GM23338 (cell line): Measurements from ENCODE around the gene CTDP1. TPM values are rescaled to one million over a fixed set of nuclear protein-coding genes. Genes with fewer than 3 reads are reported as not detected.

Experiments
- ATAC-seq: fragments of 200-7000 bp; cut with Tn5 transposase; 3 replicates; pipeline ENCODE4 v1.9.1; 2020
- DNase-seq: peaks from one replicate; pipeline ENCODE4 v3.0.0-alpha.2; 2015; ENCODE audit warnings: low spot score
- H2AFZ ChIP-seq: fragments of 200-600 bp; sonication (generic); 2 replicates; pipeline ENCODE4 v1.8.0; 2016; ENCODE audit warnings: antibody characterized with exemption, mild to moderate bottlenecking, moderate library complexity
- H3F3A ChIP-seq: fragments of 200-600 bp; sonication (generic); replicated peaks from 2 replicates; pipeline ENCODE4 v1.8.0; 2017; ENCODE audit warnings: antibody characterized with exemption, mixed run types, low read depth
- H3K27ac ChIP-seq: fragments of 200-600 bp; sonication (generic); 2 replicates; pipeline ENCODE4 v1.6.1; 2016; ENCODE audit warnings: low read depth
- H3K27me3 ChIP-seq: fragments of 200-600 bp; sonication (generic); 2 replicates; pipeline ENCODE4 v1.8.0; 2016; ENCODE audit warnings: mild to moderate bottlenecking, mixed run types, moderate library complexity; ENCODE audit not compliant: insufficient read depth
- H3K36me3 ChIP-seq: fragments of 200-600 bp; sonication (generic); 2 replicates; pipeline ENCODE4 v1.8.0; 2016; ENCODE audit warnings: mild to moderate bottlenecking; ENCODE audit not compliant: insufficient read depth
- H3K4me1 ChIP-seq: fragments of 200-600 bp; sonication (generic); 2 replicates; pipeline ENCODE4 v1.8.0; 2016; ENCODE audit warnings: mild to moderate bottlenecking, moderate library complexity; ENCODE audit not compliant: insufficient read depth
- H3K4me2 ChIP-seq: fragments of 200-600 bp; sonication (generic); 2 replicates; pipeline ENCODE4 v1.7.1; 2017; ENCODE audit warnings: mixed run types
- H3K4me3 ChIP-seq: fragments of 200-600 bp; sonication (generic); 2 replicates; pipeline ENCODE4 v1.6.1; 2016; ENCODE audit warnings: mixed run types
- H3K79me2 ChIP-seq: fragments of 200-600 bp; sonication (generic); replicated peaks from 2 replicates; pipeline ENCODE4 v1.8.0; 2017; ENCODE audit warnings: mild to moderate bottlenecking; ENCODE audit not compliant: insufficient read depth
- H3K9me2 ChIP-seq: fragments of 200-600 bp; sonication (generic); 2 replicates; pipeline ENCODE4 v1.8.0; 2017; ENCODE audit not compliant: insufficient read depth
- H4K20me1 ChIP-seq: fragments of 200-600 bp; sonication (generic); replicated peaks from 2 replicates; pipeline ENCODE4 v1.8.0; 2017; ENCODE audit warnings: mild to moderate bottlenecking; ENCODE audit not compliant: insufficient read depth
- H3K27ac Mint-ChIP-seq: 2 replicates; pipeline ENCODE4 v1.8.0; 2020; ENCODE audit warnings: inconsistent platforms, mild to moderate bottlenecking, moderate library complexity, mixed read lengths
- H3K27me3 Mint-ChIP-seq: 3 replicates; pipeline ENCODE4 v1.8.0; 2022; ENCODE audit warnings: low read depth, mild to moderate bottlenecking, moderate library complexity, mixed read lengths, inconsistent platforms; ENCODE audit not compliant: insufficient read depth, poor library complexity
- H3K36me3 Mint-ChIP-seq: 3 replicates; pipeline ENCODE4 v1.8.0; 2021; ENCODE audit warnings: low read depth, mild to moderate bottlenecking, inconsistent platforms, moderate library complexity, mixed read lengths
- H3K4me1 Mint-ChIP-seq: 3 replicates; pipeline ENCODE4 v1.8.0; 2020; ENCODE audit warnings: mild to moderate bottlenecking, inconsistent platforms, mixed read lengths
- H3K4me3 Mint-ChIP-seq: 3 replicates; pipeline ENCODE4 v1.8.0; 2021; ENCODE audit warnings: moderate library complexity, mild to moderate bottlenecking, inconsistent platforms, mixed read lengths
- H3K9me3 Mint-ChIP-seq: 3 replicates; pipeline ENCODE4 v1.8.0; 2020; ENCODE audit warnings: moderate library complexity, mild to moderate bottlenecking, inconsistent platforms, mixed read lengths
- CREB1 ChIP-seq: fragments of 250-450 bp; sonication (Bioruptor Pico); IDR thresholded peaks from 2 replicates; pipeline ENCODE4 v1.5.0; 2020; ENCODE audit warnings: low read depth, mild to moderate bottlenecking, moderate library complexity
- EZH2 ChIP-seq: fragments of 200-600 bp; sonication (generic); IDR thresholded peaks from one replicate; pipeline ENCODE4 v1.8.0; 2017; ENCODE audit warnings: antibody characterized with exemption, mild to moderate bottlenecking, low read depth; ENCODE audit not compliant: unreplicated experiment
- EZH2phosphoT487 ChIP-seq: fragments of 200-600 bp; sonication (generic); IDR thresholded peaks from one replicate; pipeline ENCODE4 v1.8.1; 2018; ENCODE audit warnings: antibody characterized with exemption; ENCODE audit not compliant: unreplicated experiment
- JUNB ChIP-seq: IDR thresholded peaks from one replicate; pipeline ENCODE4 v1.6.1; 2016; ENCODE audit warnings: antibody characterized with exemption; ENCODE audit not compliant: unreplicated experiment
- NANOG ChIP-seq: IDR thresholded peaks from 2 replicates; pipeline ENCODE4 v1.6.1; 2016; ENCODE audit warnings: antibody characterized with exemption, borderline replicate concordance
- POLR2AphosphoS5 ChIP-seq: IDR thresholded peaks from 2 replicates; pipeline ENCODE4 v1.6.1; 2016; ENCODE audit warnings: antibody characterized with exemption, low read depth
- STAT1 ChIP-seq: IDR thresholded peaks from one replicate; pipeline ENCODE4 v1.6.1; 2016; ENCODE audit warnings: antibody characterized with exemption; ENCODE audit not compliant: unreplicated experiment
- ZNF114 ChIP-seq: fragments of 250-450 bp; sonication (Bioruptor Pico); IDR thresholded peaks from 2 replicates; pipeline ENCODE4 v1.5.0; 2020; ENCODE audit warnings: mild to moderate bottlenecking, moderate library complexity
- ZNF331 ChIP-seq: fragments of 250-450 bp; sonication (Bioruptor Pico); IDR thresholded peaks from 2 replicates; pipeline ENCODE4 v1.5.0; 2020; ENCODE audit warnings: low read depth, mild to moderate bottlenecking, moderate library complexity
- polyA plus RNA-seq: library from polyadenylated mRNA; unstranded; fragments of >200 nt; fragmentation: Nextera tagmentation; extraction: Ambion mirVana; gene quantifications from 2 replicates; pipeline ENCODE4 v1.2.1, GENCODE V29; 2016
- total RNA-seq: library from RNA; depleted of rRNA; stranded (reverse); fragments of >200 nt; shearing (Covaris generic); gene quantifications from 2 replicates; pipeline ENCODE4 v1.2.3, GENCODE V29; 2014
- TF ChIP-seq, protein P1 (sequence below): IDR thresholded peaks from one replicate; pipeline ENCODE4 v1.6.1; 2018; ENCODE audit warnings: antibody characterized with exemption; ENCODE audit not compliant: unreplicated experiment
- TF ChIP-seq, protein P2 (sequence below): IDR thresholded peaks from 2 replicates; pipeline ENCODE4 v1.6.1; 2016; ENCODE audit warnings: antibody characterized with exemption
- TF ChIP-seq, protein P3 (sequence below): fragments of 250-450 bp; sonication (Bioruptor Pico); IDR thresholded peaks from 2 replicates; pipeline ENCODE4 v1.5.0; 2020; ENCODE audit warnings: mild to moderate bottlenecking, moderate library complexity
- TF ChIP-seq, protein P4 (sequence below), 2 experiments: fragments of 200-600 bp in 1 of 2; sonication (generic) in 1 of 2; conservative IDR thresholded peaks; 2 replicates each; pipeline versions ENCODE4 v1.5.1 to v1.6.1; 2016 to 2017; ENCODE audit warnings: antibody characterized with exemption in 2 of 2, low read depth in 2 of 2, mild to moderate bottlenecking in 2 of 2, moderate library complexity in 1 of 2

The CTDP1 gene
- total and polyA plus RNA-seq, 2 experiments from 2014 or later, result 9.4 to 51.6 TPM

DNA sequence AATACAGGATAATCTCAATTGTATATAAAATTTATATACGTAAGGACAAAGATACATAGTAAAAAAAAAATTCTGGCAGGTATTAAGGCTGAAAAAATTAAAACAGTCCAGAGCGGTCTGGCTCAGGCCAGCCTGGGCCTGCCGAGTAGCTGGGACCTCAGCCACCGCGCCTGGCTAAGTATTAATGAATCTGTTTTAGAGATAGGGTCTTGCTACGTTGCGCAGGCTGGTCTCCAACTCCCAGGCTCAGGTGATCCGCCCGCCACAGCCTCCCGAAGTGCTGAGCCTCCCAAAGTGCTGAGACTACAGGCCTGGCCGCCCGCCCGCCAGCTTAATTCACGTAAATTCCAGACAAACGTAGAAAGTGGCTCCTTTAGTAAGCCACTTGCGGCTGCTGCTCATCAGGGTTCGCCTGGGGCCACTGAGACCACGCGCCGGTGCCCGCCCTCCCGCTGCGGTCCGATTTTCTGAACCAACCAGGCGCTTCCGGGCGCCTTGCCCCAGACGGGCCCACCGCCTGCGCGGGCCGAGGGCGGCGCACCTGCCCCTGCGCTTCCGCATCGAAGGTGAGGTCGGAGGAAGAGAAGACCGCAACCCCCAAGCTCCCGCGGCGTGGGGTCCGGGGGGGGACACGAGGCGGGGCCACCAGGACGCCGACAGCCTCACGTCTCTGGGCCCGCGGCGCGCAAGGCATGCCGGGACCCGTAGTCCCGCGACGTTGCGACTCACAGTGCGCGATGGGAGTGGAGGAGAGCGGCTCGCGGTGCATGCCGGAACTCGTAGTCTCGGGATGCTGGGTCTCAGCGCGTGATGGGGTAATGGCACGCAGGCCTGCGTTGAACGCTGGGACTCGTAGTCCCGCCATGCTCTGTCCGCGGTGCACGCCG lies 695 bp upstream of the CTDP1 start:
- no peaks in the 10 kb centered on the region for H3K9me2 ChIP-seq
- H3K4me2 ChIP-seq, result peak overlapping the region; percentile 98
- peak; percentile 99 for DNase-seq
- Mint-ChIP-seq H3K27me3 (peaks cover 10% of the 10 kb centered on the region), H3K4me1 (peaks cover 29% of the 10 kb centered on the region), H3K36me3 (peaks cover 11% of the 10 kb centered on the region), H3K27ac (peak overlapping the region; percentile 99), H3K9me3 (no peaks in the 10 kb centered on the region), H3K4me3 (peak overlapping the region; percentile 90)
- H3F3A ChIP-seq, result no peaks in the 10 kb centered on the region; the same call in 1 of the 2 replicates
- peaks cover 45% of the 10 kb centered on the region for H3K79me2 ChIP-seq
- H3K27ac ChIP-seq, result peak overlapping the region; percentile 93
- peak overlapping the region; percentile 93 for H3K4me3 ChIP-seq
- peaks cover 24% of the 10 kb centered on the region for H4K20me1 ChIP-seq
- H3K27me3 ChIP-seq, result no peaks in the 10 kb centered on the region
- ATAC-seq, result peak; percentile 94
- TF ChIP-seq, protein P1, sequence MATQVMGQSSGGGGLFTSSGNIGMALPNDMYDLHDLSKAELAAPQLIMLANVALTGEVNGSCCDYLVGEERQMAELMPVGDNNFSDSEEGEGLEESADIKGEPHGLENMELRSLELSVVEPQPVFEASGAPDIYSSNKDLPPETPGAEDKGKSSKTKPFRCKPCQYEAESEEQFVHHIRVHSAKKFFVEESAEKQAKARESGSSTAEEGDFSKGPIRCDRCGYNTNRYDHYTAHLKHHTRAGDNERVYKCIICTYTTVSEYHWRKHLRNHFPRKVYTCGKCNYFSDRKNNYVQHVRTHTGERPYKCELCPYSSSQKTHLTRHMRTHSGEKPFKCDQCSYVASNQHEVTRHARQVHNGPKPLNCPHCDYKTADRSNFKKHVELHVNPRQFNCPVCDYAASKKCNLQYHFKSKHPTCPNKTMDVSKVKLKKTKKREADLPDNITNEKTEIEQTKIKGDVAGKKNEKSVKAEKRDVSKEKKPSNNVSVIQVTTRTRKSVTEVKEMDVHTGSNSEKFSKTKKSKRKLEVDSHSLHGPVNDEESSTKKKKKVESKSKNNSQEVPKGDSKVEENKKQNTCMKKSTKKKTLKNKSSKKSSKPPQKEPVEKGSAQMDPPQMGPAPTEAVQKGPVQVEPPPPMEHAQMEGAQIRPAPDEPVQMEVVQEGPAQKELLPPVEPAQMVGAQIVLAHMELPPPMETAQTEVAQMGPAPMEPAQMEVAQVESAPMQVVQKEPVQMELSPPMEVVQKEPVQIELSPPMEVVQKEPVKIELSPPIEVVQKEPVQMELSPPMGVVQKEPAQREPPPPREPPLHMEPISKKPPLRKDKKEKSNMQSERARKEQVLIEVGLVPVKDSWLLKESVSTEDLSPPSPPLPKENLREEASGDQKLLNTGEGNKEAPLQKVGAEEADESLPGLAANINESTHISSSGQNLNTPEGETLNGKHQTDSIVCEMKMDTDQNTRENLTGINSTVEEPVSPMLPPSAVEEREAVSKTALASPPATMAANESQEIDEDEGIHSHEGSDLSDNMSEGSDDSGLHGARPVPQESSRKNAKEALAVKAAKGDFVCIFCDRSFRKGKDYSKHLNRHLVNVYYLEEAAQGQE, result no peak
- TF ChIP-seq JUNB (no peak), STAT1 (no peak), POLR2AphosphoS5 (peak; percentile 79), EZH2 (no peak), CREB1 (CRISPR knock-in tag) (no peak), ZNF114 (CRISPR knock-in tag) (no peak), EZH2phosphoT487 (no peak), ZNF331 (CRISPR knock-in tag) (no peak), NANOG (no peak)
- TF ChIP-seq, protein P2, sequence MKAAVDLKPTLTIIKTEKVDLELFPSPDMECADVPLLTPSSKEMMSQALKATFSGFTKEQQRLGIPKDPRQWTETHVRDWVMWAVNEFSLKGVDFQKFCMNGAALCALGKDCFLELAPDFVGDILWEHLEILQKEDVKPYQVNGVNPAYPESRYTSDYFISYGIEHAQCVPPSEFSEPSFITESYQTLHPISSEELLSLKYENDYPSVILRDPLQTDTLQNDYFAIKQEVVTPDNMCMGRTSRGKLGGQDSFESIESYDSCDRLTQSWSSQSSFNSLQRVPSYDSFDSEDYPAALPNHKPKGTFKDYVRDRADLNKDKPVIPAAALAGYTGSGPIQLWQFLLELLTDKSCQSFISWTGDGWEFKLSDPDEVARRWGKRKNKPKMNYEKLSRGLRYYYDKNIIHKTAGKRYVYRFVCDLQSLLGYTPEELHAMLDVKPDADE, result peak; percentile 99
- TF ChIP-seq, protein P3, sequence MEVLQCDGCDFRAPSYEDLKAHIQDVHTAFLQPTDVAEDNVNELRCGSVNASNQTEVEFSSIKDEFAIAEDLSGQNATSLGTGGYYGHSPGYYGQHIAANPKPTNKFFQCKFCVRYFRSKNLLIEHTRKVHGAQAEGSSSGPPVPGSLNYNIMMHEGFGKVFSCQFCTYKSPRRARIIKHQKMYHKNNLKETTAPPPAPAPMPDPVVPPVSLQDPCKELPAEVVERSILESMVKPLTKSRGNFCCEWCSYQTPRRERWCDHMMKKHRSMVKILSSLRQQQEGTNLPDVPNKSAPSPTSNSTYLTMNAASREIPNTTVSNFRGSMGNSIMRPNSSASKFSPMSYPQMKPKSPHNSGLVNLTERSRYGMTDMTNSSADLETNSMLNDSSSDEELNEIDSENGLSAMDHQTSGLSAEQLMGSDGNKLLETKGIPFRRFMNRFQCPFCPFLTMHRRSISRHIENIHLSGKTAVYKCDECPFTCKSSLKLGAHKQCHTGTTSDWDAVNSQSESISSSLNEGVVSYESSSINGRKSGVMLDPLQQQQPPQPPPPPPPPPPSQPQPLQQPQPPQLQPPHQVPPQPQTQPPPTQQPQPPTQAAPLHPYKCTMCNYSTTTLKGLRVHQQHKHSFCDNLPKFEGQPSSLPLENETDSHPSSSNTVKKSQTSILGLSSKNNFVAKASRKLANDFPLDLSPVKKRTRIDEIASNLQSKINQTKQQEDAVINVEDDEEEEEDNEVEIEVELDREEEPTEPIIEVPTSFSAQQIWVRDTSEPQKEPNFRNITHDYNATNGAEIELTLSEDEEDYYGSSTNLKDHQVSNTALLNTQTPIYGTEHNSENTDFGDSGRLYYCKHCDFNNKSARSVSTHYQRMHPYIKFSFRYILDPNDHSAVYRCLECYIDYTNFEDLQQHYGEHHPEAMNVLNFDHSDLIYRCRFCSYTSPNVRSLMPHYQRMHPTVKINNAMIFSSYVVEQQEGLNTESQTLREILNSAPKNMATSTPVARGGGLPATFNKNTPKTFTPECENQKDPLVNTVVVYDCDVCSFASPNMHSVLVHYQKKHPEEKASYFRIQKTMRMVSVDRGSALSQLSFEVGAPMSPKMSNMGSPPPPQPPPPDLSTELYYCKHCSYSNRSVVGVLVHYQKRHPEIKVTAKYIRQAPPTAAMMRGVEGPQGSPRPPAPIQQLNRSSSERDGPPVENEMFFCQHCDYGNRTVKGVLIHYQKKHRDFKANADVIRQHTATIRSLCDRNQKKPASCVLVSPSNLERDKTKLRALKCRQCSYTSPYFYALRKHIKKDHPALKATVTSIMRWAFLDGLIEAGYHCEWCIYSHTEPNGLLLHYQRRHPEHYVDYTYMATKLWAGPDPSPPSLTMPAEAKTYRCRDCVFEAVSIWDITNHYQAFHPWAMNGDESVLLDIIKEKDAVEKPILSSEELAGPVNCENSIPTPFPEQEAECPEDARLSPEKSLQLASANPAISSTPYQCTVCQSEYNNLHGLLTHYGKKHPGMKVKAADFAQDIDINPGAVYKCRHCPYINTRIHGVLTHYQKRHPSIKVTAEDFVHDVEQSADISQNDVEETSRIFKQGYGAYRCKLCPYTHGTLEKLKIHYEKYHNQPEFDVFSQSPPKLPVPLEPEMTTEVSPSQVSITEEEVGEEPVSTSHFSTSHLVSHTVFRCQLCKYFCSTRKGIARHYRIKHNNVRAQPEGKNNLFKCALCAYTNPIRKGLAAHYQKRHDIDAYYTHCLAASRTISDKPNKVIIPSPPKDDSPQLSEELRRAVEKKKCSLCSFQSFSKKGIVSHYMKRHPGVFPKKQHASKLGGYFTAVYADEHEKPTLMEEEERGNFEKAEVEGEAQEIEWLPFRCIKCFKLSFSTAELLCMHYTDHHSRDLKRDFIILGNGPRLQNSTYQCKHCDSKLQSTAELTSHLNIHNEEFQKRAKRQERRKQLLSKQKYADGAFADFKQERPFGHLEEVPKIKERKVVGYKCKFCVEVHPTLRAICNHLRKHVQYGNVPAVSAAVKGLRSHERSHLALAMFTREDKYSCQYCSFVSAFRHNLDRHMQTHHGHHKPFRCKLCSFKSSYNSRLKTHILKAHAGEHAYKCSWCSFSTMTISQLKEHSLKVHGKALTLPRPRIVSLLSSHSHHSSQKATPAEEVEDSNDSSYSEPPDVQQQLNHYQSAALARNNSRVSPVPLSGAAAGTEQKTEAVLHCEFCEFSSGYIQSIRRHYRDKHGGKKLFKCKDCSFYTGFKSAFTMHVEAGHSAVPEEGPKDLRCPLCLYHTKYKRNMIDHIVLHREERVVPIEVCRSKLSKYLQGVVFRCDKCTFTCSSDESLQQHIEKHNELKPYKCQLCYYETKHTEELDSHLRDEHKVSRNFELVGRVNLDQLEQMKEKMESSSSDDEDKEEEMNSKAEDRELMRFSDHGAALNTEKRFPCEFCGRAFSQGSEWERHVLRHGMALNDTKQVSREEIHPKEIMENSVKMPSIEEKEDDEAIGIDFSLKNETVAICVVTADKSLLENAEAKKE (CRISPR knock-in tag), result no peak
- TF ChIP-seq, protein P4, sequence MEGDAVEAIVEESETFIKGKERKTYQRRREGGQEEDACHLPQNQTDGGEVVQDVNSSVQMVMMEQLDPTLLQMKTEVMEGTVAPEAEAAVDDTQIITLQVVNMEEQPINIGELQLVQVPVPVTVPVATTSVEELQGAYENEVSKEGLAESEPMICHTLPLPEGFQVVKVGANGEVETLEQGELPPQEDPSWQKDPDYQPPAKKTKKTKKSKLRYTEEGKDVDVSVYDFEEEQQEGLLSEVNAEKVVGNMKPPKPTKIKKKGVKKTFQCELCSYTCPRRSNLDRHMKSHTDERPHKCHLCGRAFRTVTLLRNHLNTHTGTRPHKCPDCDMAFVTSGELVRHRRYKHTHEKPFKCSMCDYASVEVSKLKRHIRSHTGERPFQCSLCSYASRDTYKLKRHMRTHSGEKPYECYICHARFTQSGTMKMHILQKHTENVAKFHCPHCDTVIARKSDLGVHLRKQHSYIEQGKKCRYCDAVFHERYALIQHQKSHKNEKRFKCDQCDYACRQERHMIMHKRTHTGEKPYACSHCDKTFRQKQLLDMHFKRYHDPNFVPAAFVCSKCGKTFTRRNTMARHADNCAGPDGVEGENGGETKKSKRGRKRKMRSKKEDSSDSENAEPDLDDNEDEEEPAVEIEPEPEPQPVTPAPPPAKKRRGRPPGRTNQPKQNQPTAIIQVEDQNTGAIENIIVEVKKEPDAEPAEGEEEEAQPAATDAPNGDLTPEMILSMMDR (conservative IDR thresholded peaks at IDR 0.05; ENCODE audit: low read depth in 2 of 2), result 0 out of 4 replicates have a peak, but pooled peaks of 1 of the 2 experiments have one; percentile 11
- no peaks in the 10 kb centered on the region for H3K36me3 ChIP-seq
- peaks cover 8% of the 10 kb centered on the region for H3K4me1 ChIP-seq
- peak overlapping the region; percentile 95 for H2AFZ ChIP-seq
